A673 (cell line): ENCODE data around the gene AKNA. TPM values are rescaled to one million over a fixed set of nuclear protein-coding genes. Genes with fewer than 3 reads are reported as not detected.

Source experiments
- BruUV-seq: library from RNA; stranded (reverse); fragments of 400-500 nt; replicated peaks from 2 replicates; lab custom pipeline; 2021; lab: Mats Ljungman, UMichigan
- CTCF ChIA-PET: fragments of 300-600 bp; sonication (Branson Sonifier 250); formaldehyde crosslinking; loops from one replicate; lab custom pipeline; 2022; ENCODE audit warnings: antibody characterized with exemption; lab: Charles Lee
- POLR2A ChIA-PET: fragments of 300-600 bp; sonication (Branson Sonifier 250); formaldehyde crosslinking; loops from one replicate; lab custom pipeline; 2022; ENCODE audit warnings: antibody characterized with exemption; ENCODE audit not compliant: low non-redundant PET; lab: Charles Lee
- DNase-seq: peaks from one replicate; pipeline ENCODE4 v3.0.0-alpha.2; 2015; ENCODE audit warnings: low spot score
- H3K27ac ChIP-seq: fragments of 200-600 bp; sonication (generic); 2 replicates; pipeline ENCODE4 v1.5.1; 2016; ENCODE audit warnings: mixed run types, low read depth, mild to moderate bottlenecking, mixed read lengths, antibody characterized with exemption, low read length; ENCODE audit not compliant: poor library complexity, severe bottlenecking
- H3K27me3 ChIP-seq: fragments of 200-600 bp; sonication (generic); replicated peaks from 2 replicates; pipeline ENCODE4 v1.6.1; 2017; ENCODE audit warnings: mixed run types, low read depth, mild to moderate bottlenecking, mixed read lengths, antibody characterized with exemption, low read length; ENCODE audit not compliant: insufficient read depth, poor library complexity
- H3K36me3 ChIP-seq: fragments of 200-600 bp; sonication (generic); 2 replicates; pipeline ENCODE4 v1.6.1; 2016; ENCODE audit warnings: mixed run types, mild to moderate bottlenecking, mixed read lengths, antibody characterized with exemption, low read length; ENCODE audit not compliant: insufficient read depth, poor library complexity, severe bottlenecking
- H3K4me1 ChIP-seq: fragments of 200-600 bp; sonication (generic); 2 replicates; pipeline ENCODE4 v1.6.1; 2017; ENCODE audit warnings: mixed run types, mild to moderate bottlenecking, mixed read lengths, antibody characterized with exemption, low read length; ENCODE audit not compliant: insufficient read depth, poor library complexity, severe bottlenecking
- H3K4me3 ChIP-seq: fragments of 200-600 bp; sonication (generic); 2 replicates; pipeline ENCODE4 v1.5.1; 2016; ENCODE audit warnings: low read depth, mixed run types, mild to moderate bottlenecking, mixed read lengths, low read length; ENCODE audit not compliant: poor library complexity, severe bottlenecking
- H3K9me3 ChIP-seq: fragments of 200-600 bp; sonication (generic); 2 replicates; pipeline ENCODE4 v1.6.1; 2016; ENCODE audit warnings: mixed run types, low read depth, mild to moderate bottlenecking, mixed read lengths, antibody characterized with exemption, low read length; ENCODE audit not compliant: poor library complexity, severe bottlenecking
- EZH2 ChIP-seq: fragments of 200-600 bp; sonication (generic); IDR thresholded peaks from 2 replicates; pipeline ENCODE4 v1.6.1; 2017; ENCODE audit warnings: borderline replicate concordance, low read depth, mild to moderate bottlenecking, mixed read lengths, antibody characterized with exemption, low read length; ENCODE audit not compliant: poor library complexity, severe bottlenecking
- intact Hi-C: fragments of 100-400 bp; cut with micrococcal nuclease; formaldehyde crosslinking; loops from one replicate; pipeline ENCODE4 v1.10.0; 2022; ENCODE audit not compliant: unreplicated experiment
- total RNA-seq: library from RNA; stranded (reverse); gene quantifications from 2 replicates; pipeline ENCODE4 v1.2.3, GENCODE V29; 2021
- TF ChIP-seq, protein P1 (sequence below): fragments of 300-800, 200-600 bp; sonication (generic); conservative IDR thresholded peaks from 2 replicates; pipeline ENCODE4 v1.5.1; 2017; ENCODE audit warnings: low read depth, mild to moderate bottlenecking, antibody characterized with exemption, low read length, moderate library complexity, mixed read lengths

Gene AKNA
- total RNA-seq, 1 experiment from 2014 or later, result 20.4 TPM

DNA sequence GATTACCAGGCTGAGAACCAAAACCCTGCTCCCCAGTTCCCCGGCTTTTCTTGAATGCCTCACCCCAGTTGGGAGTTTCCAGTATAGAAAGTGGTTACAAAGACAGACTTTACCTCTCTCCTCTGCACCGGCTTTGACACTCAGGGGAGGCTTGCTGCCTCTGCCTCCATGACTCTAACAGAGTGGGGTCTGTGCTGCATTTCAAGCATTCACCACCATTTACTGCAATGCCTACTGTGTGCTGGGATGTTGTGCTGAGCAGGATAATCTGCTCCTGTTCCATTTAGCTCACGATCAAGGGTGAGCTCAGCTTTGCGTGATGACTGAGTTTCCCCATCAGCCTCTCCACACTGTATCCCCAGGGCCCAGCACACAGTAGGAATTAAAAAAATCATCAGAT is 39.9 kb upstream of the AKNA start:
- H3K36me3 ChIP-seq, result no peaks in the 10 kb centered on the region
- H3K9me3 ChIP-seq, result no peaks in the 10 kb centered on the region
- no peak overlapping the region for H3K27ac ChIP-seq
- TF ChIP-seq, protein P1, sequence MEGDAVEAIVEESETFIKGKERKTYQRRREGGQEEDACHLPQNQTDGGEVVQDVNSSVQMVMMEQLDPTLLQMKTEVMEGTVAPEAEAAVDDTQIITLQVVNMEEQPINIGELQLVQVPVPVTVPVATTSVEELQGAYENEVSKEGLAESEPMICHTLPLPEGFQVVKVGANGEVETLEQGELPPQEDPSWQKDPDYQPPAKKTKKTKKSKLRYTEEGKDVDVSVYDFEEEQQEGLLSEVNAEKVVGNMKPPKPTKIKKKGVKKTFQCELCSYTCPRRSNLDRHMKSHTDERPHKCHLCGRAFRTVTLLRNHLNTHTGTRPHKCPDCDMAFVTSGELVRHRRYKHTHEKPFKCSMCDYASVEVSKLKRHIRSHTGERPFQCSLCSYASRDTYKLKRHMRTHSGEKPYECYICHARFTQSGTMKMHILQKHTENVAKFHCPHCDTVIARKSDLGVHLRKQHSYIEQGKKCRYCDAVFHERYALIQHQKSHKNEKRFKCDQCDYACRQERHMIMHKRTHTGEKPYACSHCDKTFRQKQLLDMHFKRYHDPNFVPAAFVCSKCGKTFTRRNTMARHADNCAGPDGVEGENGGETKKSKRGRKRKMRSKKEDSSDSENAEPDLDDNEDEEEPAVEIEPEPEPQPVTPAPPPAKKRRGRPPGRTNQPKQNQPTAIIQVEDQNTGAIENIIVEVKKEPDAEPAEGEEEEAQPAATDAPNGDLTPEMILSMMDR, result no peak
- intact Hi-C loops, result loop anchor here (5.0 kb wide), 1 partner anchor 50 kb away; no protein-coding TSS in a partner anchor
- DNase-seq, result no peak
- H3K4me1 ChIP-seq, result peaks cover 6% of the 10 kb centered on the region
- BruUV-seq, result no TSS peak
- no peaks in the 10 kb centered on the region for H3K27me3 ChIP-seq
- CTCF ChIA-PET, result interaction anchor here (0.6 kb wide), 1 partner anchor 233 kb away, joined by 3 read pairs; no protein-coding TSS in a partner anchor
- POLR2A ChIA-PET, result no interaction called here
- H3K4me3 ChIP-seq, result no peak overlapping the region

DNA sequence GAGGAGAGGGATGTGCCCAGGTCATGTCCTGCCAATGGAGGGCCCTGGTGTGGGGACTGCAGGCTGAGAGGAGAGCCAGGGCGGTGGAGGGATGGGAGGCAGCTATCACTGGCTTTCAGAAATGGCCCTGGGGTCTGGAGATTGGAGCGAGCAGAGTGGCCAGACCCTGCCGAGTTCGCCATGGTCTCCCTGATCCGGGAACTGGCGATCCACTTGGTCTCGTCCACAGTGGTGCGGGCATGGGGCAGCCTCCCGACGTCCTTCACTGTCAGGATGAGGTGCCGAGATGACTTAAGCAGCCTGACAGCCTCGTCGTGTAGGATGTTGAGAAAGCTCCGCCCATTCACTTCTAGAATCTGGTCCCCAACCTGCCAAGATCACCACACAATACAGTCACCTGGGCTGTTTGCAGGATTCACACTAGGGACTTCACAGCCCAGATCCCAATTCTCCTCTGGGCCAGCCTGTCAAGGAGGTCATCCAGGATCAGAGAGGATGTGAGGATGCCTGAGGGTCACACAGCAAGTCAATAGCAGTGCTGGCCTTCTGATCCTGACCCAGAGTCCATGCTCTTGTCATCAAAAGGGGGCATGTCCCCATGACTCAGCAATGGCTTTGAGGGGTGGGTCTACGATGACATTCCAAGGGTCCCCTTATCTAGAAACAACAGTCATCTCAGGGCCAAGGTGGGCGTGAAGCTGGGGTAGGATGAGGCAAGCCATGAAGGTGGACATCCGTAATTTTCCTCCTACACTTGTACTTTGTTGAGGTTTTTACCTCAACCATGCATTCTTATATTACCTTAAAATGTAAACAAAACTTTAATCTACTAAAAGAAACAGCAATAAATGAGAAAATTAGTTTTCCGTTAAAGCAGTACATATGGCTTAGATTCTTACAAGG is 38.5 kb upstream of the AKNA start:
- Histone ChIP-seq H3K4me1 (peaks cover 8% of the 10 kb centered on the region), H3K27ac (no peak overlapping the region), H3K9me3 (no peaks in the 10 kb centered on the region), H3K4me3 (no peak overlapping the region), H3K27me3 (no peaks in the 10 kb centered on the region), H3K36me3 (no peaks in the 10 kb centered on the region)
- POLR2A ChIA-PET, result no interaction called here
- CTCF ChIA-PET, result no interaction called here
- DNase-seq, result no peak
- TF ChIP-seq EZH2, result no peak
- TF ChIP-seq, protein P1, result no peak
- BruUV-seq, result no TSS peak
- intact Hi-C loops, result loop anchor here (5.0 kb wide), 1 partner anchor 49 kb away; no protein-coding TSS in a partner anchor

DNA sequence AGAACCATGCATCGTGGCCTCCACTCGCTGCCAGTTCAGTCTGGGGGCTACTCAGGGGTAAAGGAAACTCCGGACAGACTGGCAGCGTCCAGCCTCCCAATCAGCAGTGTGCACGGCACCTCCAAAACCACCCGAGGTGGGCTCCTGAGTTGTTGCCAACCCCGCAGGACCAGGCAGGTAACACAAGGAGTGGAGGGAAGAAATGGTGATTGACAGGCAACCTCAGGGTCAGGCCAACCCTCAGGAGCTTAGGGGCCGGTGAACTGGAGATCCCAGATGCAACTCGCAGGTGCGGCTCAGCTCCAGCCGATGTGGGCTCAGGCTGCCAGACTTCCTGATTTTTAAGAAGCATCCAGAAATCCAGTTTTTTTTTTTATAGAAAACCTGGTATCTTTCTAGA is 37.3 kb upstream of the AKNA start:
- H3K4me3 ChIP-seq, result no peak overlapping the region
- H3K27ac ChIP-seq, result no peak overlapping the region
- no peaks in the 10 kb centered on the region for H3K27me3 ChIP-seq
- no peak for TF ChIP-seq EZH2
- TF ChIP-seq, protein P1, result no peak
- ChIA-PET POLR2A (no interaction called here), CTCF (no interaction called here)
- intact Hi-C loops, result loop anchor here (5.0 kb wide), 1 partner anchor 48 kb away; no protein-coding TSS in a partner anchor
- no peak for DNase-seq
- H3K36me3 ChIP-seq, result no peaks in the 10 kb centered on the region
- BruUV-seq, result no TSS peak
- H3K9me3 ChIP-seq, result no peaks in the 10 kb centered on the region
- peaks cover 8% of the 10 kb centered on the region for H3K4me1 ChIP-seq
